Measurements from ENCODE around the gene PROM1. TPM values are rescaled to one million over a fixed set of nuclear protein-coding genes. Genes with fewer than 3 reads are reported as not detected.

Gene PROM1
- total and polyA plus RNA-seq, 2 of the 8 experiments (the other 6 are each of a cell fraction or from before 2014, with no cell fraction given), result 36.0 to 59.7 TPM

DNA sequence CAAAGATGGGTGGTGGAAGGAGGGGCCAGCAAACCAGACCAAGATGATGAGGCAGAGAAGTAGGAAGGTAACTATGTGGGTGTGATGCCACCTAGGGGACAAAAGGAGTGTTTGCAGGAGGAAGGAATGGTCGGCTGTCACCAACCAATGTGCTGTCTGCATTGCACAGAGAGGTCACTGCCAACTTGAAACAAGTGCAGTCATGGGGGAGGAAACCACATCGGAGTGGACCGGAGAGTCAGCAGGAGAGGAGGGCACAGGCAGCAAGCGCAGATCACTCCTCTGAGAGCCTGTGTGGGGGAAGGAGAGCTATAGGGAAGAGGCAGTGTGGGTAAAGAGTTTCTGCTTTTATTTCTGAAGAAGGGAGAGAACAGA is 82.4 kb downstream of the PROM1 start (continued):
- TF ChIP-seq TEAD4 (IDR thresholded peaks at IDR 0.05; ENCODE audit: low read depth, low read length) (peak; percentile 74; the same call in 1 of the 2 replicates), TCF12 (IDR thresholded peaks at IDR 0.05; ENCODE audit: low read depth, low read length) (no peak), POLR2A (IDR thresholded peaks at IDR 0.05; ENCODE audit: control extremely low read depth in 1 of 2, low read depth in 2 of 2, low read length in 2 of 2) (0 out of 3 replicates have a peak, but pooled peaks of 1 of the 2 experiments have one; percentile 26), CHD2 (IDR thresholded peaks at IDR 0.05; ENCODE audit: low read length) (no peak), JUND (IDR thresholded peaks at IDR 0.05; ENCODE audit: low read length) (no peak), KDM4A (IDR thresholded peaks at IDR 0.05; ENCODE audit: low read depth, low read length, severe bottlenecking) (no peak), EP300 (IDR thresholded peaks at IDR 0.05; ENCODE audit: borderline replicate concordance in 1 of 2, low read depth in 2 of 2, low read length in 2 of 2) (no peak), MAFK (IDR thresholded peaks at IDR 0.05; ENCODE audit: low read depth, low read length) (no peak), TAF7 (optimal IDR thresholded peaks at IDR 0.05; ENCODE audit: borderline replicate concordance, low read depth, low read length) (no peak), NRF1 (IDR thresholded peaks at IDR 0.05; ENCODE audit: low read depth, low read length) (no peak), EGR1 (IDR thresholded peaks at IDR 0.05; ENCODE audit: borderline replicate concordance, low read depth, low read length) (no peak), POU5F1 (IDR thresholded peaks at IDR 0.05; ENCODE audit: low read depth, low read length) (no peak), ZNF274 (IDR thresholded peaks at IDR 0.05; ENCODE audit: borderline replicate concordance, extremely low read depth, low read length) (no peak), PHF8 (conservative IDR thresholded peaks at IDR 0.05; ENCODE audit: low read depth, low read length) (no peak), SRF (IDR thresholded peaks at IDR 0.05; ENCODE audit: low read depth, low read length) (no peak), RBBP5 (IDR thresholded peaks at IDR 0.05; ENCODE audit: borderline replicate concordance, low read depth, low read length) (no peak), YY1 (IDR thresholded peaks at IDR 0.05; ENCODE audit: low read depth, low read length) (peak; percentile 59; the same call in 1 of the 2 replicates), KDM5A (IDR thresholded peaks at IDR 0.05; ENCODE audit: low read length) (no peak), SIRT6 (IDR thresholded peaks at IDR 0.05; ENCODE audit: low read length) (no peak), BACH1 (IDR thresholded peaks at IDR 0.05; ENCODE audit: low read length) (no peak), SIN3A (conservative IDR thresholded peaks at IDR 0.05 in 1 of 2, IDR thresholded peaks at IDR 0.05 in 1 of 2; ENCODE audit: low read depth in 1 of 2, low read length in 2 of 2) (0 out of 4 replicates have a peak, but pooled peaks of 1 of the 2 experiments have one; percentile 29)
- TF ChIP-seq, protein P1, sequence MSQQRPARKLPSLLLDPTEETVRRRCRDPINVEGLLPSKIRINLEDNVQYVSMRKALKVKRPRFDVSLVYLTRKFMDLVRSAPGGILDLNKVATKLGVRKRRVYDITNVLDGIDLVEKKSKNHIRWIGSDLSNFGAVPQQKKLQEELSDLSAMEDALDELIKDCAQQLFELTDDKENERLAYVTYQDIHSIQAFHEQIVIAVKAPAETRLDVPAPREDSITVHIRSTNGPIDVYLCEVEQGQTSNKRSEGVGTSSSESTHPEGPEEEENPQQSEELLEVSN (IDR thresholded peaks at IDR 0.05), result no peak
- TF ChIP-seq, protein P2, sequence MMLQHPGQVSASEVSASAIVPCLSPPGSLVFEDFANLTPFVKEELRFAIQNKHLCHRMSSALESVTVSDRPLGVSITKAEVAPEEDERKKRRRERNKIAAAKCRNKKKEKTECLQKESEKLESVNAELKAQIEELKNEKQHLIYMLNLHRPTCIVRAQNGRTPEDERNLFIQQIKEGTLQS (IDR thresholded peaks at IDR 0.05; ENCODE audit: insufficient read depth, low read depth, low read length), result no peak
- TF ChIP-seq, protein P3, sequence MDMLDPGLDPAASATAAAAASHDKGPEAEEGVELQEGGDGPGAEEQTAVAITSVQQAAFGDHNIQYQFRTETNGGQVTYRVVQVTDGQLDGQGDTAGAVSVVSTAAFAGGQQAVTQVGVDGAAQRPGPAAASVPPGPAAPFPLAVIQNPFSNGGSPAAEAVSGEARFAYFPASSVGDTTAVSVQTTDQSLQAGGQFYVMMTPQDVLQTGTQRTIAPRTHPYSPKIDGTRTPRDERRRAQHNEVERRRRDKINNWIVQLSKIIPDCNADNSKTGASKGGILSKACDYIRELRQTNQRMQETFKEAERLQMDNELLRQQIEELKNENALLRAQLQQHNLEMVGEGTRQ (IDR thresholded peaks at IDR 0.05; ENCODE audit: low read length), result no peak

Measured in H1 (cell line).